ENCODE results near the gene PTPRN2. TPM values are rescaled to one million over a fixed set of nuclear protein-coding genes. Genes with fewer than 3 reads are reported as not detected.

Gene PTPRN2
- total and polyA plus RNA-seq, 2 donors (not counting 1 experiment from before 2014, with no cell fraction given), result 0.54 to 1.2 TPM

- H3K9me3 ChIP-seq (ENCODE audit: control insufficient read depth, insufficient read depth, low read depth, low read length), result no peaks in the 10 kb centered on the region
- no peak overlapping the region for H2AFZ ChIP-seq (ENCODE audit: low read length)
- no peak for DNase-seq (ENCODE audit: low read depth in 2 of 2)
- no peaks in the 10 kb centered on the region for H4K20me1 ChIP-seq (ENCODE audit: control insufficient read depth, extremely low read depth, insufficient read depth, low read length)
- no peak overlapping the region for H3K9ac ChIP-seq (ENCODE audit: insufficient read depth, low read length)
- H3K27ac ChIP-seq (ENCODE audit: insufficient read depth, low read length), result no peak overlapping the region
- no peaks in the 10 kb centered on the region for H3K79me2 ChIP-seq (ENCODE audit: control insufficient read depth, insufficient read depth, low read length)
- no peak overlapping the region for H3K4me2 ChIP-seq (ENCODE audit: extremely low read depth, insufficient read depth, low read length)
- H3K4me3 ChIP-seq (replicated peaks in 1 of 4; ENCODE audit: control extremely low read depth in 1 of 4, insufficient read depth in 1 of 4, low read depth in 3 of 4, low read length in 4 of 4), result no peak overlapping the region
- H3K27me3 ChIP-seq (ENCODE audit: control insufficient read depth, insufficient read depth, low read length), result no peaks in the 10 kb centered on the region
- TF ChIP-seq EZH2 (IDR thresholded peaks at IDR 0.05; ENCODE audit: low read length, missing control alignments), result no peak
- no peak for TF ChIP-seq CTCF (conservative IDR thresholded peaks at IDR 0.05 in 1 of 2, IDR thresholded peaks at IDR 0.05 in 1 of 2; ENCODE audit: low read depth in 1 of 2, low read length in 2 of 2)
- no peaks in the 10 kb centered on the region for H3K36me3 ChIP-seq (ENCODE audit: control insufficient read depth, insufficient read depth, low read length)
- H3K4me1 ChIP-seq (ENCODE audit: control insufficient read depth, extremely low read depth, insufficient read depth, low read length), result no peaks in the 10 kb centered on the region
Measured at GRCh38 chr7:157529768-157530560, 1057.7 kb downstream of the PTPRN2 start.

DNA sequence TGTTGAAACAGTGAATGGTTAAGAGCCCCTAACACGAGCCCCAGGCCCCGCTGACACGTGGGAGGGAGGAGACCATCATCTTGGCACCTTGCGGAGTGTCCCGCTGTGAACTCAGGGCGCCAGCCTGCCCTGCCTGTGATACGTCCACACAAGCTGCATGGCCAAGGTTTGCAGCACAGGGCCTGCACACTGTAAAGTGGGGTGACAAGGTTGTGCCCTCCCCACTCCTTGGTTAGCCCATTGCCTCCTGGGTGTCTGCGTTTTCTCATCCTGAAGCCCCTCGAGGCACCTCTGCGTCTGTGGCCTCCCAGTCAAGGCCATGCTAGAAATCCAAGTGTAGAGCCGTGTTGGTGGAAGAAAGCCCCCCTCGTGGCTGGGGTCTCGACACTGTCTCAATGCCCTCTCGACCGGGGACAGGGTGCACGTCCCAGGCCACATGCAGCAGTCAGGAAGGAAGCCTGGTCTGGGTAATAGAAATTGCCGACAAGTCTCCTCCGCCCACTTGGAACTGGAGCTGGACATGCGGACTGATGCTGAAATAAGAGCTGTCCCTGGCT is 1058.8 kb downstream of the PTPRN2 start:
- Histone ChIP-seq H3K4me3 (replicated peaks in 1 of 4; ENCODE audit: control extremely low read depth in 1 of 4, insufficient read depth in 1 of 4, low read depth in 3 of 4, low read length in 4 of 4) (no peak overlapping the region), H4K20me1 (ENCODE audit: control insufficient read depth, extremely low read depth, insufficient read depth, low read length) (no peaks in the 10 kb centered on the region), H2AFZ (ENCODE audit: low read length) (no peak overlapping the region), H3K36me3 (ENCODE audit: control insufficient read depth, insufficient read depth, low read length) (no peaks in the 10 kb centered on the region), H3K27ac (ENCODE audit: insufficient read depth, low read length) (no peak overlapping the region), H3K4me2 (ENCODE audit: extremely low read depth, insufficient read depth, low read length) (no peak overlapping the region), H3K27me3 (ENCODE audit: control insufficient read depth, insufficient read depth, low read length) (no peaks in the 10 kb centered on the region), H3K9ac (ENCODE audit: insufficient read depth, low read length) (no peak overlapping the region), H3K4me1 (ENCODE audit: control insufficient read depth, extremely low read depth, insufficient read depth, low read length) (no peaks in the 10 kb centered on the region), H3K9me3 (ENCODE audit: control insufficient read depth, insufficient read depth, low read depth, low read length) (no peaks in the 10 kb centered on the region), H3K79me2 (ENCODE audit: control insufficient read depth, insufficient read depth, low read length) (no peaks in the 10 kb centered on the region)
- no peak for DNase-seq (ENCODE audit: low read depth in 2 of 2)
- TF ChIP-seq EZH2 (IDR thresholded peaks at IDR 0.05; ENCODE audit: low read length, missing control alignments) (no peak), CTCF (conservative IDR thresholded peaks at IDR 0.05 in 1 of 2, IDR thresholded peaks at IDR 0.05 in 1 of 2; ENCODE audit: low read depth in 1 of 2, low read length in 2 of 2) (no peak)

DNA sequence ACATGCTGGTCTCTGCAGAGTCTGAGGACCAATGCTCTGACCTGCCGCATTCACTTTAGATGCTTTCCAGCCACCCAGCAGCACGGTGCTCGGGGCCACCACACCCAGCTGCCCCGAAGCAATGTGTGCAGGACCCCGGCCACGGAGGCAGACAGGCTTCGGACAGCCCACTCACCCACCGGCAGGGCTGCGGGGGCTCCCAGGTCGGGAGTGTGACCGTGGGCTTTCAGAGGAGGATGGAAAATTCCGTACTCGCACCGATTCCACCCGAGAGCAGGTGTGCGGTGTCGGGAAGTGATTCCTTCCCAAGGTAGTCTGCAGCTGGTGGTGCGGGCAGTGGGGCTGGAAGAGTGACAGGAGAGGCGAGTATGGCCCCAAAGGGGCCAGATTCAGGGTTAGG is 1059.9 kb downstream of the PTPRN2 start:
- H3K27ac ChIP-seq (ENCODE audit: insufficient read depth, low read length), result no peak overlapping the region
- H3K27me3 ChIP-seq (ENCODE audit: control insufficient read depth, insufficient read depth, low read length), result no peaks in the 10 kb centered on the region
- no peaks in the 10 kb centered on the region for H3K9me3 ChIP-seq (ENCODE audit: control insufficient read depth, insufficient read depth, low read depth, low read length)
- H3K4me2 ChIP-seq (ENCODE audit: extremely low read depth, insufficient read depth, low read length), result no peak overlapping the region
- H2AFZ ChIP-seq (ENCODE audit: low read length), result no peak overlapping the region
- no peaks in the 10 kb centered on the region for H3K4me1 ChIP-seq (ENCODE audit: control insufficient read depth, extremely low read depth, insufficient read depth, low read length)
- no peak for DNase-seq (ENCODE audit: low read depth in 2 of 2)
- H3K79me2 ChIP-seq (ENCODE audit: control insufficient read depth, insufficient read depth, low read length), result no peaks in the 10 kb centered on the region
- H3K4me3 ChIP-seq (replicated peaks in 1 of 4; ENCODE audit: control extremely low read depth in 1 of 4, insufficient read depth in 1 of 4, low read depth in 3 of 4, low read length in 4 of 4), result no peak overlapping the region
- no peaks in the 10 kb centered on the region for H3K36me3 ChIP-seq (ENCODE audit: control insufficient read depth, insufficient read depth, low read length)
- no peak for TF ChIP-seq CTCF (conservative IDR thresholded peaks at IDR 0.05 in 1 of 2, IDR thresholded peaks at IDR 0.05 in 1 of 2; ENCODE audit: low read depth in 1 of 2, low read length in 2 of 2)
- no peak for TF ChIP-seq EZH2 (IDR thresholded peaks at IDR 0.05; ENCODE audit: low read length, missing control alignments)
- no peak overlapping the region for H3K9ac ChIP-seq (ENCODE audit: insufficient read depth, low read length)
- no peaks in the 10 kb centered on the region for H4K20me1 ChIP-seq (ENCODE audit: control insufficient read depth, extremely low read depth, insufficient read depth, low read length)

Measured in fibroblast of lung (primary cell).